HEK293 (cell line): Measurements from ENCODE around the gene ZNF43.
A peak's percentile ranks its signal among the peaks of the same experiment; 100 is the strongest.
"Not testable (repeated sequence)": the region's sequence is repeated elsewhere in the genome, so short reads cannot be mapped to it uniquely, and the experiment has no call there.

ENCODE experiments used
- CTCF ChIA-PET: fragments of 350-600 bp; formaldehyde crosslinking; extraction: SDS; loops from one replicate; lab custom pipeline; 2021; ENCODE audit warnings: antibody characterized with exemption; lab: Yijun Ruan, JAX
- POLR2A ChIA-PET: fragments of 300-600 bp; formaldehyde crosslinking; extraction: SDS; loops from one replicate; lab custom pipeline; 2020; ENCODE audit warnings: antibody characterized with exemption, inconsistent platforms; lab: Yijun Ruan, JAX
- H3K27ac ChIP-seq: fragments of 200-500 bp; sonication (Bioruptor generic); 2 replicates; pipeline ENCODE4 v1.5.1; 2014; ENCODE audit warnings: low read depth, low read length, control low read depth, inconsistent platforms; ENCODE audit errors: extremely low read depth
- H3K36me3 ChIP-seq, 2 experiments: fragments of 200-500 bp in 1 of 2; sonication (Bioruptor generic) in 1 of 2; 1 replicate in 1 of 2; 2 replicates in 1 of 2; pipeline ENCODE4 v1.5.1; 2014 to 2017; ENCODE audit warnings: inconsistent platforms in 2 of 2, low read length in 2 of 2; ENCODE audit not compliant: control insufficient read depth in 2 of 2, insufficient read depth in 1 of 2
- H3K4me1 ChIP-seq: fragments of 200-500 bp; sonication (Bioruptor generic); 2 replicates; pipeline ENCODE4 v1.5.1; 2014; ENCODE audit warnings: mild to moderate bottlenecking, low read length, inconsistent platforms; ENCODE audit not compliant: control insufficient read depth, insufficient read depth
- H3K4me3 ChIP-seq: 2 replicates; pipeline ENCODE4 v1.5.1; 2011; ENCODE audit warnings: low read depth, mild to moderate bottlenecking, control low read depth, low read length, moderate library complexity
- H3K9me3 ChIP-seq: fragments of 200-500 bp; sonication (Bioruptor generic); 2 replicates; pipeline ENCODE4 v1.5.1; 2014; ENCODE audit warnings: low read depth, low read length, inconsistent platforms; ENCODE audit not compliant: control insufficient read depth, insufficient read depth
- GLIS2 ChIP-seq: fragments of 450-650 bp; formaldehyde crosslinking; IDR thresholded peaks from 2 replicates; pipeline ENCODE4 v1.5.1; 2016; ENCODE audit warnings: missing biosample characterization, missing genetic modification characterization
- IKZF3 ChIP-seq: fragments of 450-650 bp; IDR thresholded peaks from 2 replicates; pipeline ENCODE4 v1.5.0; 2018; ENCODE audit warnings: missing biosample characterization, mild to moderate bottlenecking, missing genetic modification characterization, moderate library complexity
- RBAK ChIP-seq: fragments of 450-650 bp; formaldehyde crosslinking; IDR thresholded peaks from 2 replicates; pipeline ENCODE4 v1.5.1; 2016; ENCODE audit warnings: missing biosample characterization, missing genetic modification characterization
- SETDB1 ChIP-seq: IDR thresholded peaks from one replicate; pipeline ENCODE4 v1.6.1; 2017; ENCODE audit warnings: mild to moderate bottlenecking, low read length, moderate library complexity, mixed read lengths; ENCODE audit not compliant: insufficient read length
- SP2 ChIP-seq: fragments of 450-650 bp; formaldehyde crosslinking; IDR thresholded peaks from 2 replicates; pipeline ENCODE4 v1.5.1; 2016; ENCODE audit warnings: missing biosample characterization, missing genetic modification characterization
- SP3 ChIP-seq: fragments of 450-650 bp; formaldehyde crosslinking; IDR thresholded peaks from 2 replicates; pipeline ENCODE4 v1.5.1; 2016; ENCODE audit warnings: missing biosample characterization, missing genetic modification characterization
- ZBTB1 ChIP-seq: fragments of 450-650 bp; formaldehyde crosslinking; IDR thresholded peaks from 2 replicates; pipeline ENCODE4 v1.5.1; 2016; ENCODE audit warnings: missing biosample characterization, missing genetic modification characterization
- ZFHX2 ChIP-seq: fragments of 450-650 bp; formaldehyde crosslinking; conservative IDR thresholded peaks from 2 replicates; pipeline ENCODE4 v1.5.1; 2016; ENCODE audit warnings: missing biosample characterization, missing genetic modification characterization
- ZNF140 ChIP-seq: fragments of 450-650 bp; formaldehyde crosslinking; IDR thresholded peaks from 2 replicates; pipeline ENCODE4 v1.5.1; 2016; ENCODE audit warnings: missing biosample characterization, missing genetic modification characterization
- ZNF214 ChIP-seq: fragments of 450-650 bp; formaldehyde crosslinking; IDR thresholded peaks from 2 replicates; pipeline ENCODE4 v1.5.1; 2017; ENCODE audit warnings: missing biosample characterization, mild to moderate bottlenecking, missing genetic modification characterization, borderline replicate concordance
- ZNF335 ChIP-seq: fragments of 450-650 bp; formaldehyde crosslinking; conservative IDR thresholded peaks from 2 replicates; pipeline ENCODE4 v1.5.1; 2016; ENCODE audit warnings: missing biosample characterization, missing genetic modification characterization
- ZNF473 ChIP-seq: fragments of 450-650 bp; formaldehyde crosslinking; IDR thresholded peaks from 2 replicates; pipeline ENCODE4 v1.5.1; 2017; ENCODE audit warnings: missing biosample characterization, missing genetic modification characterization
- ZNF48 ChIP-seq: fragments of 450-650 bp; formaldehyde crosslinking; IDR thresholded peaks from 2 replicates; pipeline ENCODE4 v1.5.1; 2016; ENCODE audit warnings: missing biosample characterization, missing genetic modification characterization
- ZNF513 ChIP-seq: fragments of 450-650 bp; IDR thresholded peaks from 2 replicates; pipeline ENCODE4 v1.5.1; 2018; ENCODE audit warnings: missing biosample characterization, missing genetic modification characterization
- ZNF560 ChIP-seq: fragments of 450-650 bp; formaldehyde crosslinking; IDR thresholded peaks from 2 replicates; pipeline ENCODE4 v1.5.1; 2017; ENCODE audit warnings: missing biosample characterization, missing genetic modification characterization, borderline replicate concordance
- ZNF677 ChIP-seq: fragments of 450-650 bp; IDR thresholded peaks from 2 replicates; pipeline ENCODE4 v1.5.0; 2018; ENCODE audit warnings: missing biosample characterization, mild to moderate bottlenecking, missing genetic modification characterization, moderate library complexity
- ZNF704 ChIP-seq: fragments of 450-650 bp; formaldehyde crosslinking; IDR thresholded peaks from 2 replicates; pipeline ENCODE4 v1.5.1; 2016; ENCODE audit warnings: missing biosample characterization, missing genetic modification characterization
- ZNF843 ChIP-seq: fragments of 450-650 bp; formaldehyde crosslinking; IDR thresholded peaks from 2 replicates; pipeline ENCODE4 v1.5.1; 2016; ENCODE audit warnings: missing biosample characterization, missing genetic modification characterization
- ZSCAN30 ChIP-seq: fragments of 450-650 bp; IDR thresholded peaks from 2 replicates; pipeline ENCODE4 v1.5.1; 2018; ENCODE audit warnings: missing biosample characterization, mild to moderate bottlenecking, missing genetic modification characterization, moderate library complexity
- ZXDB ChIP-seq: fragments of 450-650 bp; formaldehyde crosslinking; IDR thresholded peaks from 2 replicates; pipeline ENCODE4 v1.5.1; 2016; ENCODE audit warnings: missing biosample characterization, missing genetic modification characterization
- TF ChIP-seq, protein P1 (sequence below): fragments of 450-650 bp; formaldehyde crosslinking; IDR thresholded peaks from 2 replicates; pipeline ENCODE4 v1.5.1; 2016; ENCODE audit warnings: missing biosample characterization, missing genetic modification characterization
- TF ChIP-seq, protein P2 (sequence below): fragments of 450-650 bp; formaldehyde crosslinking; IDR thresholded peaks from 2 replicates; pipeline ENCODE4 v1.5.1; 2016; ENCODE audit warnings: missing biosample characterization, missing genetic modification characterization

ZNF43 gene

GRCh38 chr19:21835810-21836444, at the start of gene ZNF43:
TSS of gene ZNF43 (minus strand) at chr19:21836182. CDS start at chr19:21836038, 144 bp downstream.
- no peaks in the 10 kb centered on the region for H3K9me3 ChIP-seq
- no peak within 1 kb of the TSS for H3K27ac ChIP-seq
- TF ChIP-seq SP3 (tag by site-specific recombination): 0 out of 2 replicates have a peak, but pooled peaks have one; percentile 32
- TF ChIP-seq ZXDB (tag by site-specific recombination): 0 out of 2 replicates have a peak, but pooled peaks have one; percentile 33
- no peak for TF ChIP-seq ZNF48 (tag by site-specific recombination)
- peak; percentile 80 for TF ChIP-seq SP2 (tag by site-specific recombination)
- peak; percentile 72 for TF ChIP-seq ZNF335 (tag by site-specific recombination)
- TF ChIP-seq, protein P1, sequence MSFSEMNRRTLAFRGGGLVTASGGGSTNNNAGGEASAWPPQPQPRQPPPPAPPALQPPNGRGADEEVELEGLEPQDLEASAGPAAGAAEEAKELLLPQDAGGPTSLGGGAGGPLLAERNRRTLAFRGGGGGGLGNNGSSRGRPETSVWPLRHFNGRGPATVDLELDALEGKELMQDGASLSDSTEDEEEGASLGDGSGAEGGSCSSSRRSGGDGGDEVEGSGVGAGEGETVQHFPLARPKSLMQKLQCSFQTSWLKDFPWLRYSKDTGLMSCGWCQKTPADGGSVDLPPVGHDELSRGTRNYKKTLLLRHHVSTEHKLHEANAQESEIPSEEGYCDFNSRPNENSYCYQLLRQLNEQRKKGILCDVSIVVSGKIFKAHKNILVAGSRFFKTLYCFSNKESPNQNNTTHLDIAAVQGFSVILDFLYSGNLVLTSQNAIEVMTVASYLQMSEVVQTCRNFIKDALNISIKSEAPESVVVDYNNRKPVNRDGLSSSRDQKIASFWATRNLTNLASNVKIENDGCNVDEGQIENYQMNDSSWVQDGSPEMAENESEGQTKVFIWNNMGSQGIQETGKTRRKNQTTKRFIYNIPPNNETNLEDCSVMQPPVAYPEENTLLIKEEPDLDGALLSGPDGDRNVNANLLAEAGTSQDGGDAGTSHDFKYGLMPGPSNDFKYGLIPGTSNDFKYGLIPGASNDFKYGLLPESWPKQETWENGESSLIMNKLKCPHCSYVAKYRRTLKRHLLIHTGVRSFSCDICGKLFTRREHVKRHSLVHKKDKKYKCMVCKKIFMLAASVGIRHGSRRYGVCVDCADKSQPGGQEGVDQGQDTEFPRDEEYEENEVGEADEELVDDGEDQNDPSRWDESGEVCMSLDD (tag by site-specific recombination): no peak
- no peak for TF ChIP-seq IKZF3 (tag by site-specific recombination)
- TF ChIP-seq RBAK (tag by site-specific recombination): no peak
- peaks cover 0 to 48% of the 10 kb centered on the region in 2 experiments; a peak in 1 of 3 replicates for H3K36me3 ChIP-seq
- peak within 1 kb of the TSS; percentile 41 for H3K4me3 ChIP-seq
- no peaks in the 10 kb centered on the region for H3K4me1 ChIP-seq
- CTCF ChIA-PET: interaction anchor here (0.6 kb wide), 1 partner anchor 8 kb away, joined by 3 read pairs; no protein-coding TSS in a partner anchor
- POLR2A ChIA-PET: interaction anchor here (0.5 to 1.6 kb wide), 6 partner anchors 10 to 798 kb away, joined by 3 to 23 read pairs (median 6); partner anchors contain the start of genes ZNF100, ZNF431 and ZNF492

- H3K4me1 ChIP-seq, POLR2A ChIA-PET, H3K36me3 ChIP-seq, H3K27ac ChIP-seq, H3K4me3 ChIP-seq, H3K9me3 ChIP-seq, CTCF ChIA-PET: not testable (repeated sequence)
Measured at GRCh38 chr19:21885516-21885915, 49.5 kb upstream of the ZNF43 start.

DNA sequence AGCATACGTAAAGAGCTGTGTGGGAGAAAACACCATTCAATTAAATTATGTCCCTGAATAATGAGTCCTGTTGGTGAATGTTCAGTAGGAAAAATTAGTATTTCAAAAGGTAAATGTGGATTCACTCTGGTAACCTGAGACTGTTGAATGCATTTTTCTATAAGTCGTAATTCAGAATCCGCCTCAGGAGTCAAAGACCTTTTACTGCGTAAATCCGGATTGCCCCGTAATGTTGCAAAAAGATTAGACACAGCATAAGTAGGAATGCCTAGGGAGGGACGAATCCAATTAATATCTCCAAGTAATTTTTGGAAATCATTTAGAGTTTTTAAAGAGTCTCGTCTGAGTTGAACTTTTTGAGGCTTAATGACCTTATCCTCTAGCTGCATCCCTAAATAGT, 48.8 kb upstream of the ZNF43 start:
- H3K9me3 ChIP-seq, H3K4me1 ChIP-seq, H3K27ac ChIP-seq, POLR2A ChIA-PET, H3K4me3 ChIP-seq, H3K36me3 ChIP-seq, CTCF ChIA-PET: not testable (repeated sequence)

DNA sequence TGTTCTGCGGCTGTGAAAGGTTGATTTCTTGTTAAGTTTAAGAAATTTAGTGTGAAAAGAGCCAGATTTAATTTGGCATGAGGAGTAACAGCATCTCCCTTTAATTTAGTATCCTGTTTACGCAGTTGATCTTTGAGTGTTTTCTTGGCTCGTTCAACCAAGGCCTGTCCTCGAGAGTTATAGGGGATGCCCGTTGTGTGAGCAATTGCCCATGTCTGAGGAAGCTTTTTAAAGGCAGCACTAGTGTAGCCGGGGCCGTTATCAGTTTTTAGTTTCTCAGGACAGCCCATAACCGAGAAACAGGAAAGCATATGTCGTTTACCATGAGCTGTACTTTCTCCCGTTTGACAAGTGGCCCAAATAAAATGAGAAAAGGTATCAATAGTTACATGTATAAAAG, 47.5 kb upstream of the ZNF43 start:
- H3K4me3 ChIP-seq: no peak overlapping the region
- no peaks in the 10 kb centered on the region for H3K9me3 ChIP-seq
- H3K4me1 ChIP-seq: no peaks in the 10 kb centered on the region
- no peak overlapping the region for H3K27ac ChIP-seq
- CTCF ChIA-PET: no interaction called here
- H3K36me3 ChIP-seq: no peaks in the 10 kb centered on the region
- POLR2A ChIA-PET: no interaction called here
- TF ChIP-seq ZFHX2 (tag by site-specific recombination) (no peak), SETDB1 (no peak), ZNF704 (tag by site-specific recombination) (no peak), ZNF140 (tag by site-specific recombination) (no peak), ZNF560 (no peak), ZNF843 (tag by site-specific recombination) (no peak), ZNF473 (no peak), ZBTB1 (tag by site-specific recombination) (no peak), GLIS2 (tag by site-specific recombination) (no peak), ZSCAN30 (no peak), ZNF677 (tag by site-specific recombination) (no peak), ZNF214 (tag by site-specific recombination) (no peak), ZNF513 (tag by site-specific recombination) (no peak)
- TF ChIP-seq, protein P2, sequence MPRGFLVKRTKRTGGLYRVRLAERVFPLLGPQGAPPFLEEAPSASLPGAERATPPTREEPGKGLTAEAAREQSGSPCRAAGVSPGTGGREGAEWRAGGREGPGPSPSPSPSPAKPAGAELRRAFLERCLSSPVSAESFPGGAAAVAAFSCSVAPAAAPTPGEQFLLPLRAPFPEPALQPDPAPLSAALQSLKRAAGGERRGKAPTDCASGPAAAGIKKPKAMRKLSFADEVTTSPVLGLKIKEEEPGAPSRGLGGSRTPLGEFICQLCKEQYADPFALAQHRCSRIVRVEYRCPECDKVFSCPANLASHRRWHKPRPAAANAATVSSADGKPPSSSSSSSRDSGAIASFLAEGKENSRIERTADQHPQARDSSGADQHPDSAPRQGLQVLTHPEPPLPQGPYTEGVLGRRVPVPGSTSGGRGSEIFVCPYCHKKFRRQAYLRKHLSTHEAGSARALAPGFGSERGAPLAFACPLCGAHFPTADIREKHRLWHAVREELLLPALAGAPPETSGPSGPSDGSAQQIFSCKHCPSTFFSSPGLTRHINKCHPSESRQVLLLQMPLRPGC: no peak
